HG02763 (cell line): ENCODE results near the gene DICER1.

Experiments used
- ATAC-seq: cut with Tn5 transposase; IDR thresholded peaks from one replicate; pipeline ENCODE4 v1.9.1; 2021; ENCODE audit warnings: mild to moderate bottlenecking, moderate library complexity; ENCODE audit not compliant: unreplicated experiment

Gene DICER1

GRCh38 chr14:95043732-95044462 is 113.4 kb downstream of the DICER1 start:
- no peak for ATAC-seq

- no peak for ATAC-seq
Measured at GRCh38 chr14:95043314-95043713, 114.0 kb downstream of the DICER1 start.

- no peak for ATAC-seq
Measured at GRCh38 chr14:95041477-95042020, 115.8 kb downstream of the DICER1 start.

- no peak for ATAC-seq
Measured at GRCh38 chr14:95040708-95041476, 116.4 kb downstream of the DICER1 start.

- no peak for ATAC-seq
Measured at GRCh38 chr14:95039993-95040348, 117.4 kb downstream of the DICER1 start.

GRCh38 chr14:95039259-95039992 is 117.9 kb downstream of the DICER1 start:
- ATAC-seq: no peak

GRCh38 chr14:95038521-95039250 is 118.6 kb downstream of the DICER1 start:
- ATAC-seq: no peak

- no peak for ATAC-seq
Measured at GRCh38 chr14:95037273-95037672, 120.1 kb downstream of the DICER1 start.
